NCI-H2081 treated with DMSO at 0.1 percent for 48 hours (cell line): ENCODE measurements around the gene NEUROG1.

Experiments
- DNase-seq: peaks from one replicate; lab custom pipeline; 2025; lab: John Stamatoyannopoulos, UW

NEUROG1 gene

DNA sequence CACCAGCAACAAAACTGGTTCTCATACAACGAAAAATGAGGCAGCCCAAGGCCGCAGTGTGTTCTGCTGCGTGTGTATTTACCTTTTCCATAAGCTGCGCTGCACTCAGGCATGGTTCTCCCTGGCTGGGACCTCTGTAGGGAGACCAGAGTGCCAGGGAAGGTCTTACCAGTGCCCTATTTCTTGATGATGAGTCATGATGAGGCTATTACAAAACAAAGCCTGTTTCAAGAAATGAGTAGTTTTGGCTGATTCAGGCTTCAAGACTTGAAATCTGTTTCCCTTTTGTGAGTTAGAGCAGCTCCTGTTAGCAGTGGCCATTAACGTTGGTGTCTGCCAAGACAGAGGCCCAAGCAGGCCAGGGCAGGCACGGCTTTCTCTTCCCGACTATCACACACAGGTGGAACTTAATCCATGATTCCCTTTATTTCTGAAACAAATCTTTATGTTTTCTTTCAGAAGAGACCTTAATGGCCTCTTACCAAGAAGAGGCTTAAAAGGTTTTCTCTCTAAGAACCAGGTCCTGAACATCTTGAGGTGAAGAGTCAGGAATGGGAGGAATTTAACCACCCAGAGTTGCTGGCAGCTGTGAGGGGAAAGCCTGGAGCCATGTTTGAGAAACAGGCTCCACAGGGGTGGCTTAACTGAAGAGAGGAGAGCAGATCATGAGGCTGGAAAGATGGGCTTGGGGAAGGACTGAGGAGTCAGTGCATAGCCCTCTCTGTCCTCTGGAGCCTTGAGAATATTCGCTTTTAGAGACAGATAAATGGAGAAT lies 42.2 kb downstream of the NEUROG1 start:
- no peak for DNase-seq

DNA sequence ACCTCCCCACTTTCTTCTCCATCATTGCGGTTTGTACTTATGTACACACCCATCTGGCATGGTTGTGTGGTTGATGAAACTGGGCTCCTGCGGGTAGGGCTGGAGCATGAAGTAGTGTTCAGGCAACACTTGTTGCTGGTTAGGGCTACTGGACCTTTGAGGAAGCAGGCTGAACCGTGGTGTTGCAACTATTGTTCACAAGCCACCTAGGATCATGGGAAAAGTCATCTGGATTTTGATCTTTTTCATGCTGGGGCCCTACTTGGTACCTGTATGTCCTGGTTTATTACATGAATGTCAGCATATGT lies 43.5 kb downstream of the NEUROG1 start:
- DNase-seq = no peak

DNA sequence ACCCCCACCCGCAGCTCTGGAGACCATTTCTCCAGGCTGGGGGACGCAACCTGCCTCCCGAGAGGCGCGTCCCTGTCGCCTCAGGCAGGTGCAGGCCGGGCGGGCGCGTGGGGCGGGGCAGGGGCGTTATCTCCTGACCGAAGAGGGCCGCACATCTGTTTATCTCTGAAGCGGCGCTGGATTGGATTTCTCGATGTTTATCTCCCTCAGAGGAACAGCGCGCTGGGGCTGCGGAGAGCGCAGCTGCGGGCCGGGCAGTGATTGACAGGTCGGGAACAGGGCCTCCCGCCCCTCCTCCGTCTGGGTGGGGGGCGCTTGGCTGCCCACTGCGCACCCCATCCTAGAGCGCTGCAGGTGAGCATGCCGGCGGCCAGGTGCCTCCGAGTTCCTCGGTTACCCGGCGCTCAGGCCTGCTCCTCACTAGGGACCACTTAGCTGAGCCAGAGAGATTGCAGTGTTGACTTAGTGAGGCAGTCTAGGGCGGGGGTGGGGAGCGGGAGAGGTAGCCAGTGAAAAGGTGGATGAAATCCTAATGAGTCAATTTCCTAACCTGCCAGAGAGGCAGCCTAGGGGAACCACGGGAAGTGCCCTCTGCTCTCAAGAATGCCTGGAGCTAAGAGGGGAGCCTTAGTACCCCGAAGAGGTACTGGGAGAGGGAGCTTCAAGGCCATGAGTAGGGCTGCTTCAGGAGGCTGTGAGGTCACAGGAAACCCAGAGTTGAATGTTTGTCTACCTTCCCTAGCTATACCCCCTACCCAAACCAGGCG lies 44.0 kb downstream of the NEUROG1 start:
- DNase-seq = no peak

DNA sequence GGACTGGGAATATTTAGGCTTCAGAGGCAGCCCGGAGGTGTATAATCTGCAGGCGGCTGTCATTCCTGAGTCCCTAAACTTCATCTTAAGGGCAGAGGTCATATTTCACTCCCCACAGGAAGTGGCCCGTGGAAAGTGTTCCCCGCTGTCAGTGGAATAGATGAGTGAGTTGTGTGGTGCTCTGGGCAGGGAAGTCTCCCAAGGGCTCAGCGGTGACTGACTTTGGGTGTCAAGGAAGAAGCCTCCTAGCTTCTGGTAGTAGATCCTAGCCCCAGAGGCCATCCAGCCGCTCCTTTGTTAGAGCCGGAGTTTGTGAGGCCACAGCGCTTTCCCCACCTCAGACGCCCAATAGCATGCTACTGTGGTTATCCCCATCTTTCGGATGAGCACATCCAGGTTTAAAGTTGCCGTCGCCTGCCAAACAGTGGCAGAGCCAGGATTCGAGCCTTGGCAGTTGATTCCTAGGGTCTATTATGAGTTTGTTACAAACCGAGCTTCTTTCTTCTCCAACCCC lies 44.7 kb downstream of the NEUROG1 start:
- DNase-seq = no peak

DNA sequence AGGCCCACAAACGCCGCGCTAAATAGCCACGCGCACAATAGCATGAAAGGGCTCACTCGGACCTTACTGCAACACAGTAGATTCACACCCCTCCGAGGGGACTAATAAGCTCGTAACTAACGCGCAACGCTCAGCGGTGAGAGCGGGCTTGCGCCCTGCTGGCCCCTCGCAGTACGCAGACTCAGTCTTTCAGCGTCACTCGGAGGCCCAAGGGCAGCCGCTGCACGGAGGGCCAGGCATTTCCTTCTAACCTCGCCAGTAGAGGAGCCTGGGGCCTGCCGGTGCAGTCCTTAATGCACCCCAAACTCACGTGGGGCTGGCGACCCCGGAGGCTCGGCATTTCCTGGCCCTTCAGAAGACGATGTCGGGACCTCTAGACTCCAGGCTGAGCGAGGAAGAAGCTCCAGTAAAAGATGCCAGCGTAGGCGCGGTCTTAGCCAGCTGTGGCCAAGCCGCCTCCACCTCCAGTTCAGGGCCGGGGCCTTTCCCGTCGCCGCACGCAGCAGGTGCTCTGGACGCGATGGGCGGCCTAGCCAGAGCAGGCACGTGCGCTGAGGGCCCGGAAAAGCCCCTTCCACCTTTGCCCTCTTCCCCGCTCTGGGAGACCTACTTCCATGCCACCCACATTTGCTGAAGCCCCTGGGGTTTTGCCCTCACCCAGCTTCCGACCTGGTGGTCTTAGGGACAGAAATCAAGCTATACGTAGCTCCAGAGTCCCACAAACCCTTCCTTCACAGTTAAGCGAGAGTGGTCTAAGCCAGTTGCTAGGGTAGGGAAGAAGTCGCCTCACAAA lies 45.3 kb downstream of the NEUROG1 start:
- no peak for DNase-seq

DNA sequence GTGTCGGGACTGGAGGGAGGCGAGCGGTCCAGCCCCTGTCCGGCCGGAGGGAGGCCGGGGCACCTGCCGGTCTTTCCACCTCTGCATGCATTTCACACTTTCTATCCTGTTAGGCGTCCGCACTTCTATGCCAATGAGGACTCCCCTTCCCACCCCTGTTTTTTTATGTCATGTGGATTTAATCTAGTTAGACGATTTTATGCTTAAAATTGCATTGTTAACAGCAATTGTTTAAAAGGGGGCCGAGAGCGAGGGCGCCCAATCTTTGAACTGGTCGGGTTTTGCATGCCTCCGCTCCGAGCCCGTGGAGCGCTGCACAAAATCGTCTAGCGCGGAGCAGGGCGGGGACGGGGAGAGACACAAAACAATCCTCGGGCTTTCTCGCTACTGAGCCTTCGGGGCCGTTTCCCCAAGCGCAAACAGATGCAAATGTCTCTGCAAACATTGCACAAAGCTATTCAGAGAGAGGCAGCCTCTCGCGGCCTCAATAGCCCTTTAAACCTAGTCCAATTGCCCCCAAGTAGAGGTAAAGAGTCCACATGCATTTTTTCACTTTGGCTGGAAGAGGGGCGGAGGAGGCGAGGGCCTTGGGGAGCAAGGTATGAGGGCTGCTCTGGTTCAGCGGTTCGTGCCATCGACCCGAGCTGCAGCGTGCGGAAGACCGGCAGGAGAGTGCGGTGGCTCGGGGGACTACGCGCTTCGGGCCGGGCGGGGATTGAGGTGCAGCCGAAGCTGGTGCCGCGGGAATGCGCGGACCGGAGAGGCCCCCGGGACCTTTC lies 46.1 kb downstream of the NEUROG1 start:
- DNase-seq = no peak

DNA sequence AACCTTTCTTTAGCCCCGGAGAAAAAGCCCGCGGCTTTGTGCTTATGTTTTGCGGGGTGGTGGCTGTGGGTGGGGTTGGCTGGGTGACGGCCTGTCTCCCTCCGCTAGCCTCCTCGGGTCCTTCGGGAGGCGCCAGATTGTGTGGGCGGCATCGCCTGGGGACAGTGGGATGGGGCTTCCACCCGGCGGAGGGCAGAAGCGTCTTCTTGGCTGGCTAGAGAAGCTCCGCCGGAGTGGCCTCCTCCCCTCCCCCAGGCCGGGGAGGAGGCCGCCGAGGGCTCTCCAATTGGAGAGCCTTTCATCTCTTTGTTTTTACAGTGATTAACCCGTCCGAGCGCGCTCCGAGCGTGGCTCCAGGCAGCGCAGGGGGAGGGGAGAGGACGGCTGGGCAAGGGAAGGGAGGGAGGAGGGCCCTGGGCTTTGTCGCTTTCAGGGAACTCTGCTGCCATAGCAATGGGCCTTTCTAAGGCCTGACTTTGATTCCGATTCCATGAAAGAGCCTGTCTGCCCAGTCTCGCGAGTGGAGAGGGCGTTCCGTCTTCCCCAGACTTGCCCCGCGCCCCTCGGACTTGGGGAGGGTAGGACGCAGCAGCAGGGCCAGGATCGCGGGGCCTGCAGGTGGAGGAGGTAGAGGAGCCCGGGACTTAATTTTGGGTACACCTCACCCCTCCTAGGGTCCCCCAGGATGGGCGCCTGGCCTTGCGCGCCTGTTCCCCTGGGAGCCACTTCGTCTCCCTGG lies 46.9 kb downstream of the NEUROG1 start:
- no peak for DNase-seq

DNA sequence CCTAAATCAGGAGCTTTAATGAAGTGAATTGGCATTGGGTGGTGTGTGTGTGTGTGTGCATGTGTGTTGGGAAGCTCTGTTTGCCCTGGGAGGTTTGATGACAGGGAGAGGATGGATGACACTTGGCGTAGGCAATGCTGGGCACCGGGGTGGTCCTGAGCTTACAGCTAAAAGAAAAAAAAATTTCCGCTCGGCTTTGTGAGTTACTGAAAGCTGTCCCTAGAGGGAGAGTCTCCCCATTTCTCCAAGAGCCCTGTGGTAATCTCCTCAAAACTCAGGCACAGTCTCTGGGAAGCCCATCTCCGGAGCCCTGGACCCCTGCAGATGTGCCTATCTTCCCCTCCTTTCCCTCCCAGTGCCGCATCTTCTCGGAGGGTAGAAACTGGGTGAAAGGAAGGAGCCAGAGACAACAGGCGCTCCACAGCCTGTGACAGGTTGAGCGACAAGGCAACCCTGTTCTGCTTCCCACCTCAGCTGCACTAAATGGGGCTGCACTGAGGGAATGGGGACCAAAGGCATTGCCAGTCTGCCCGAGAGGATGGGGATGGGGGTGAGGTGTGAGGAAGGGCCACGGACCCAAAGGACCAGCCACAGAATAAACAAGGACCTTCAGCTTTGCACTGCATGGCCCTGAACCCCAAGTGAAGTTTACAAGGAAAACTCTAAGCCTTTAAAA lies 47.8 kb downstream of the NEUROG1 start:
- DNase-seq = no peak

DNA sequence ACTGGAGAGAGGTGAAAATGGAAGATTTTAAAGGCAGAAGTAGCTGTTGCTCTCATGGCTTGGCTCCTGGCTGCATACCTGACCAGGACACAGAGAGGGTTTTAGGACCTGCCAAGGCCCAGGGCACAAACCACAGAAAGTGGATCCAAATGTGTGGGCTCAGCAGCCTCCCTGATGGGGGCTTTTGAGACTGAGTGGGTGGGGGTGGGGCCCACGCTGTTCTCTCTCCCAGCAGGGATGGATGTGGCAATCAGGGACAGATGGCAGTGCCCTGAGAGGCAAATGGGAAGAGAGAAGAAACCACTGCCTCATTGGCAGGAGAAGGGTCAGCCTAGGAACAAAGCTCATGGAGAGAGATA lies 48.7 kb downstream of the NEUROG1 start:
- DNase-seq = no peak

DNA sequence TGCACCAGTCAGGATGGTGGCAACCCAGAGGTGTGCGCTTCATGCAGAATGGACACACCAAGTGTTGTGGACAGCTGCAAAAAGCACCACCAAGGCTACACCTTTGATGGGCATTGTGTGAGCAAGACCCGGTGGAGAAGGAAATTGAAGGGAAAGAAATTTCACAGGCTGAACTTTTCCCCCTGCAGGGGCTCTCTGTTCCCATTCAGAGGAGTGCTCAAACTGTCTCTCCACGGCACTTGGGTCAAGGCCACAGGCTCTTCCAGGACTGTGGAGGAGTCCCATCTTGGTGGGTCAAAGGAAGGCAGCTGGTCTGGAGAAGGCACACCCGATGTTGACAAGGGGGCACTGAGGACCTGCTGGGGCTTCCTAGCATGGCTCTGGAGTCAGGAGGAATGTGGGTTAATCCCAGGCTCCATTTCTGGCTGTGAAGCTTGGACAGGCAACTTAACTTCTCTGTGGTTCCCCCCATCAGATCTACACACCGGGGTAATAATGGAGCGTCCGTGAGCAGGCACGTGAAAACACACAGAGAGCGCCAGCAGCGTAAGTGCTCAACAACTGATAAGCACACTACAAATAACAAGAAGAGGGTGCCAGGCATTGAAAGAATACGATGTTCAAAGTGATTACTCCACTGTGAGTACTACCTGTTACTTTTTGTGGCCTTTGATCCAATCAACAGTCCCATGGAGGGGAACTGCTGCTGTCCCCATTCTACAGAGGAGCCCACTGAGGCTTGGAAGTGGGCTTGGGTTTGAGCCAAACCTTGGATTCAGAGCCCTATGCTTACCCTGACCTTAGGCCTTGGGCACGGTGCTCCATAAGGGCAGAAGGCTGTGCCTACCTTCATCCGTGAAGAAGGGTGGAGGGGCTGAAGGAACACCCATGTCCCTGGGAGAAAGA lies 49.4 kb downstream of the NEUROG1 start:
- no peak for DNase-seq

DNA sequence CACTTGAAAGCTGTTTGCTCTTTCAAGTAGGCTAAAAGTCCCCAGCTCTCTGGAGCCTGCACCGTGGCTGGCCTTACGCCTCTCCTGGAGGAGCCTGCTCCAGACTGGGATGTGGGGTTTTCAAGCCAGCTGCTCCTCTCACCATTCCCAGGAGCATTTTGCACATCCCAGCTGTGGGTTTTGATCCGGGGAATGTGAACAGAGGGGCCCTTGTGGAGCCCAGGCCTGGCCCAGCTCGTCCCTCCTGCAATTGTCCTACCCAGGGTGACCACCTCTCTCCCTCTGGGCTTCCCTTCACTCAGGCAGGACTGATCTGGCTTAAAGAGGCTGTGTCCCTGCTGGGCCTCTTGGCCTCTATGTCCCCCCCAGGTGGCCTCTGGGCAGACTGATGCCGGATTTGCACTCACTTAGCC lies 51.1 kb downstream of the NEUROG1 start:
- no peak for DNase-seq
